NAMALWA (cell line): ENCODE measurements around the gene PCDHB11.
A peak's percentile ranks its signal among the peaks of the same experiment; 100 is the strongest.
"Not testable (repeated sequence)": the region's sequence is repeated elsewhere in the genome, so short reads cannot be mapped to it uniquely, and the experiment has no call there.

Experiments used
- DNase-seq: peaks from one replicate; pipeline ENCODE4 v3.0.0-alpha.2; 2015; ENCODE audit warnings: low spot score

The PCDHB11 gene

GRCh38 chr5:141241496-141241895 is 42.1 kb downstream of the PCDHB11 start:
- no peak for DNase-seq

- DNase-seq: peak; percentile 65
Observed at GRCh38 chr5:141245250-141245717, 45.9 kb downstream of the PCDHB11 start, which contains the start of gene PCDHB15. Gene PCDHB15 (plus strand): TSS chr5:141245395. CDS start chr5:141245579, 184 bp downstream.

- DNase-seq: not testable (repeated sequence)
Observed at GRCh38 chr5:141246971-141247370, 47.5 kb downstream of the PCDHB11 start.

- not testable (repeated sequence) for DNase-seq
Observed at GRCh38 chr5:141247434-141247833, 48.0 kb downstream of the PCDHB11 start.

- DNase-seq: peak; percentile 60
Observed at GRCh38 chr5:141250576-141250975, 51.1 kb downstream of the PCDHB11 start.
